GM18502 (cell line): ENCODE results near the gene TRABD2B.

Experiments used
- ATAC-seq: cut with Tn5 transposase; IDR thresholded peaks from one replicate; pipeline ENCODE4 v1.9.1; 2021; ENCODE audit warnings: mild to moderate bottlenecking; ENCODE audit not compliant: unreplicated experiment, poor library complexity

Gene TRABD2B

DNA sequence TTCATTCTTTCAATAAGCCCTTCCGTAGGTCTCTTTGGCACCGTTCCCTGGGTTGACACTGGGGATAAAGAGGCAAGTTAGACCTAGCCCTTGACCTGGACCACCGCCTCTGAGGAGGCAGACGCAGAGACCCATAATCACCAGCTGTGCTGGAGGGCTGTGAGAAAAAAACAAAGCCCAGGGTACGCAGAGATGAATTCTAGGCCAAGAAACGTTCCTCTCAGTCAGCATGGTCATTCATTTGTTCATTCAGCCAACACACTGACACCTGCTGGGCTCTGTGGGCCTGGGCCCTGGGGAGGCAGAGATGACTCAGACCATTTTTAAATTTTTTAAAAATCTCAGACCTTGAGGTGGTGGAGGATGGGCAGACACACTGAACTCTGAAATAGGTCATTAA is 26.3 kb upstream of the TRABD2B start:
- ATAC-seq, result no peak

DNA sequence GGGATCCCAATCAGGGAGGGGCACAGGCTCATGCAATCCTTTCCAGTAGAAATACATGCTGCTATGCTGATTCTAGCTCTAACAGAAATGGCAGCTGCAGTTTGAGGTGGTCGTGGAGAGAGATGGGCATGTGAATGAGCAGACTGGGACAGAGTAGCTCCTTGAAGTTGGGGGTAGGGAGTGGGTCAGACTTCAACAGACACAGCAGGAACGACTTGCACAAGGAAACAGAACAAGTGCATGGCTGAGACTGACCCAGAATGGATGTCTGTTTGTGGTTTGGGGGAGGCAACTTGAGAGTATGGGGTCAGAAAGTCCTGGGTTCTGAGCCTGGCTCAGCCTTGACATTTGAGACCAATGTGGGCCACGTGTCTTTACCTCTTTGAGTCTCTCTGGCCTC is 25.1 kb upstream of the TRABD2B start:
- ATAC-seq, result no peak

DNA sequence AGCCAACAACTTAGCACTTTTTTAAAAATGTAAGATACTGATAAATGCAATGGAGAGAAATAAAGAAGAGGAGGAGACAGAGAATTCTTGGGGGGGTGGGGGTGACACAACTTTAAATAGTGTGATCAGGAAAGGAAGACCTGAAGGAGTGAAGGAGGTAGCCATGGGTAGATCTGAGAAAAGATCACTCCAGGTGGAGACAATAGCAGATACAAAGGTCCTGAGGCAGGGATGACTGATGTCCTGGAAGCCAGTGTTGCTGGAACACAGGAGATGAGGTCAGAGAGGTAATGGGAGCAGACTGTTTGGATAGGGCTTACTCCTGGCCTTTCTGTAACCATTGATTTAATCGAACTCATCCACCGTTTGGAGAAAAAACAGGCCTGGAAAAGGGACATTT is 24.6 kb upstream of the TRABD2B start:
- no peak for ATAC-seq

GRCh38 chr1:48019714-48020315 is 22.6 kb upstream of the TRABD2B start:
- no peak for ATAC-seq

DNA sequence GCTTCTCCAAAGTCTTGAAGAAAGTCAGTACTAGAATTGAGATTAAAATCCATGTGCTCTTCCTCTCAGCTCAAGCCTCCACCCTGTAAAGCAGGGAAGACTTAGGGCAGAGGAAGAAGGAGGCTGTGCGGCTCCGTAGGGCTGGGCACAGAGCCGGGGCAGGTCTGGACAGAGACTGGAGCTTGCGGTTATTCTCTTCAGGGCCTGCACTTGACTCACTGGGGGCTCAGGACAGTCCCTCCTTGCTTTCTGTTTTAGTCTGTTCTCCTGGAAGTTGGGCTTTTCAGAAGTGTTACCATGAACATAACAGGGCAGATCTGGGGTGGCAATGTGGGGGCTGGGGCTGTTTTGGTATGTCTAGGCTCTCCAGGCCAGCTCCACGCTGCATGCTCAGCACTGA is 21.6 kb upstream of the TRABD2B start:
- no peak for ATAC-seq

GRCh38 chr1:48017716-48018115 is 20.5 kb upstream of the TRABD2B start:
- ATAC-seq, result no peak

- no peak for ATAC-seq
Observed at GRCh38 chr1:48016515-48016914, 19.3 kb upstream of the TRABD2B start.

GRCh38 chr1:48013270-48013669 is 16.1 kb upstream of the TRABD2B start:
- ATAC-seq, result no peak

DNA sequence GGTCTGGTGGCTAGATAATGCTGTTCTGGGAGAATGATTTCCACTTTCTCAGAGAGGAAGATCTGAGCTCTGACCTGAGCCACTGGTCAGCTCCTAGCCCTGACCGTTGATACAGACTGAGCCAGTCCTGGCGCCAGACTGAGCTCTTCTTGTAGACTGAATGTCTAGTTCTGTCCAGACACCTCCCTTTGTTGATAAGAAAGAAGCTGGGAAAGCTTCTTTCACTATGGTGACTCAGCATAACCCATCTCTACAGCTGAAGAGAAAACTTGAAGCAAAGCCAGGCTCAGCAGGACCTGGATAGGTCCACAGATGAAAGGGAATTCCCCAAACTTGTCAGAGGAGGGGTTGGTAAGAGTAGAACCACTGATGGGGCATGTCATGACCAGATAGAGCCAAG is 9.9 kb upstream of the TRABD2B start:
- ATAC-seq, result no peak

DNA sequence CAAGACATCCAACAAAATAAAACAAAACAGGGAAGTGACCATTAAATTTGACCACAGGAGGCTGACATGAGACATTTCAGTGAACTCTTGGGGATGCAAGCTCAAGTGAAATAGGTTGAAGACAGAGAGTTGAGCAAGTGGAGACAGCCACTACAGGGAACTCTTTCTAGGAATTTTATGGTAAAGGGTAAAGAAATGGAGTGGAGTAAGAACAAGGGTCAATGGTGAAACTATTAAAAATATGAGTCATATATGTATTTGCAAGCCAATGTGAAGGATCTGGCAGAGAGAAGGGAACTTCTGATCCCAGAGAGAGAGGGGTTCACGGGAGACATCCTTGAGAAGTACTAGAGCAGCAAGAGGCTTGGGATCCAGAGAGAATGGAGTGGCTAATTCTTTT is 9.1 kb upstream of the TRABD2B start:
- no peak for ATAC-seq

GRCh38 chr1:48005253-48006117 is 8.3 kb upstream of the TRABD2B start:
- no peak for ATAC-seq

GRCh38 chr1:48003741-48004531 is 6.8 kb upstream of the TRABD2B start:
- no peak for ATAC-seq

GRCh38 chr1:48002142-48002541 is 5.0 kb upstream of the TRABD2B start:
- ATAC-seq, result no peak

DNA sequence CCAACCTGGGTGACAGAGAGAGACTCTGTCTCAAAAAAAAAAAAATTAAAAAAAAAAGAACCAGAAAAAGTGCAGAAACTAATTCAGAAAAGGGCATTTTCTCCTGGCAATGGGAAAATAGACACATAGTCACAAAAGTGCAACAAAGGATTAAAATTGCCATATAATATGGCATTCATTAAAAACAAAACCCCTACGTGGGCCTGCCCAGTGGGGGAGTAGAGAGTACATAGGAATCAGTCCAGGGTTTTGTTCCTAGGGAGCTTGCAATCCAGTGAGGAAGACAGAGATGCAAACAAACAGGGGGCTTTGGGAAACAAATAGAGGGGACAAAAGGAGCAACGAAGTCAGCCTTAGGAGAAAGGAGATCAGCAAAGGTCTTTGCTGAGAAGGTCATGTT is 4.5 kb upstream of the TRABD2B start:
- no peak for ATAC-seq

DNA sequence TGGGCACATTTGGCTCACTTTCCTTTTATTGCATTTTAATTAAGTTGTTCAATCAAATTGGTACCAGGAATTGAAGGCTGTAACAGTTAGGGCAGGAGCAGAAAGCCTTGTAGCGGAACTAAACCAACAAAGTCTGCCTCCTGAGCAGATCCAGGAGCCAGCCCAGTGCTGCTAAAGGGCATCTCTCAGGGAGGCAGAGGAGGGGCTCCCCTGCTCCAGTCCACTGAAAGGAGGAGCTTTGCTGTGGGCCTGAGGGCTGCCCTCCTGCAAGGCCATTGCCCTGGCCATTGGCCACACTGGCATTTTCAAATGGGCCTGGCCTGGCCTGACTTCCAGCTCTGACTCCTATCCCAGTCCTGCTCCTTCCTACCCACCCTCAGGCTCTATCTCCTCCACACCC is 3.7 kb upstream of the TRABD2B start:
- ATAC-seq, result no peak

DNA sequence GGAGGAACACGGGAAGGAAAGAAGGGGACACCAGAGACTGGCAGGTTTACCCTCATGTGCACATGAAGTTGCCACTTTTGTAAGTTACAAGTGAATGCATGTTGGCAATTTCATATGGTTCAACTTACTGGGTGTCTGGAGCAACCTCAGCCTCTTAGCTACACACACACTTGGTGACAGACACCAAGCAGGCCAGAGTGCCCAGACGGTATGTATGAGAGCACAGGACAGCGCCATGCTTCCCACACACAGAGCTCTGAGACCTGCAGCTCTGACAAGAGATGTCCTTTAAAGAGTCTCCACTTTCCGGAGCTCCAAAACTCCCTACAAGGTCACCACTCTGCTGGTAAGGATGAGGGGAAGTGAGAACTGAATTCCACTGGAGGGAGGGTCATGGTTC is 1.9 kb upstream of the TRABD2B start:
- no peak for ATAC-seq

- no peak for ATAC-seq
Observed at GRCh38 chr1:47998396-47998990, 1.3 kb upstream of the TRABD2B start.

- ATAC-seq, result no peak
Observed at GRCh38 chr1:47996406-47997226, 569 bp downstream of the TRABD2B start.

DNA sequence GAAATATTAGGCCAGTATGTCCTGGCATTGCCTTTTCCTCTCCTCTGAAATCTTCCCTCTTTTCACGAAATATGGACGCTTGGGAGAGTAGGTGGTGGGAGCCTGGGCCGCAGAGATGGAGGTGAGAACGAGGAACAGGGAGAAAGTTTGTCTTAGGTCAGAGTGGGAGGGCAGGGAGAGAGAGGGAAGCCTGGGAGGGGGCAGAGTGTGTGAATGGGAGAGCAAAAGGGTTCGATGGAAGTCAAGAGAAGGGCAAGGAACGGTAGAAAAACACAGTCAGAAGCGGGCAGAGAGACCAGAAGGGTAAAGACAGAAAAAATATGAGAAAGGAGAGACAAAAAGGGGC is 1.2 kb downstream of the TRABD2B start:
- no peak for ATAC-seq
